ENCODE results near the gene JKAMP. TPM values are rescaled to one million over a fixed set of nuclear protein-coding genes. Genes with fewer than 3 reads are reported as not detected.
"Not testable (repeated sequence)": the region's sequence is repeated elsewhere in the genome, so short reads cannot be mapped to it uniquely, and the experiment has no call there.

Gene JKAMP
- total RNA-seq, 1 experiment from 2014 or later, result 29.7 TPM

DNA sequence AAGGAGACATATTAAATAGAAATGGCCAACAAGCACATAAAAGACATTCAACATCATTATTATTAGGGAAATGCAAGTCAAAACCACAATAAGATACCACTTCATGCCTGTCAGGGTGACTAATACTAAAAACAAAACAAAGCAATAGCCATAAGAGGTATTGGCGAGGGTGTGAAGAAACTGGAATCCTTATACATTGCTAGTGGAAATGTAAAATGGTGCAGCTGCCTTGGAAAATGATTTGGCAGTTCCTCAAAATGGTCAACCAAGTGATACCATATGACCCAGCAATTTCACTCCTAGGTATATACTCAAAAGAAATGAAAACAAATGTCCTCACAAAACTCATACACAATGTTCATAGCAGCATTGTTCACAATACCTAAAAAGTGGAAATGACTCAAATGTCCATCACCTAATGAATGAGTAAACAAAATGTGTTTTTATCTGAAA, 46.1 kb upstream of the JKAMP start:
- BruUV-seq (replicated peaks), result no TSS peak
- Mint-ChIP-seq H3K4me1 (ENCODE audit: insufficient read depth, unreplicated experiment) (peaks cover 15% of the 10 kb centered on the region), H3K4me3 (ENCODE audit: unreplicated experiment) (no peak overlapping the region), H3K9me3 (ENCODE audit: unreplicated experiment) (no peaks in the 10 kb centered on the region), H3K27ac (ENCODE audit: low read depth, unreplicated experiment) (peak overlapping the region; percentile 57), H3K27me3 (ENCODE audit: insufficient read depth, unreplicated experiment) (no peaks in the 10 kb centered on the region), H3K36me3 (ENCODE audit: insufficient read depth, unreplicated experiment) (peaks cover 5% of the 10 kb centered on the region)
- CTCF ChIA-PET, result interaction anchor here (1.2 to 1.3 kb wide), 2 partner anchors 310 to 312 kb away, joined by 4 read pairs; no protein-coding TSS in a partner anchor
- TF ChIP-seq CTCF (IDR thresholded peaks at IDR 0.05; ENCODE audit: unreplicated experiment), result no peak
- POLR2A ChIA-PET, result interaction anchor here (0.6 to 1.9 kb wide), 7 partner anchors 31 to 250 kb away, joined by 3 to 7 read pairs (median 4); partner anchors contain the start of genes JKAMP and L3HYPDH
- peak; percentile 76 for DNase-seq (ENCODE audit: unreplicated experiment)
- intact Hi-C loops (cut with micrococcal nuclease), result loop anchor here (2.0 kb wide), 1 partner anchor 249 kb away; the partner anchor contains the start of gene DAAM1

- H3K27ac Mint-ChIP-seq (ENCODE audit: low read depth, unreplicated experiment), result peak overlapping the region; percentile 16
- H3K36me3 Mint-ChIP-seq (ENCODE audit: insufficient read depth, unreplicated experiment), result peaks cover 5% of the 10 kb centered on the region
- CTCF ChIA-PET, result interaction anchor here (0.9 to 1.3 kb wide), 3 partner anchors 309 to 313 kb away, joined by 3 to 4 read pairs (median 4); no protein-coding TSS in a partner anchor
- intact Hi-C loops (cut with micrococcal nuclease), result loop anchor here (2.0 kb wide), 1 partner anchor 251 kb away; the partner anchor contains the start of gene DAAM1
- H3K27me3 Mint-ChIP-seq (ENCODE audit: insufficient read depth, unreplicated experiment), result no peaks in the 10 kb centered on the region
- no peaks in the 10 kb centered on the region for H3K9me3 Mint-ChIP-seq (ENCODE audit: unreplicated experiment)
- TF ChIP-seq CTCF (IDR thresholded peaks at IDR 0.05; ENCODE audit: unreplicated experiment), result no peak
- peaks cover 15% of the 10 kb centered on the region for H3K4me1 Mint-ChIP-seq (ENCODE audit: insufficient read depth, unreplicated experiment)
- H3K4me3 Mint-ChIP-seq (ENCODE audit: unreplicated experiment), result no peak overlapping the region
- POLR2A ChIA-PET, result interaction anchor here (0.6 to 2.8 kb wide), 10 partner anchors 33 to 310 kb away, joined by 3 to 11 read pairs (median 4); partner anchors contain the start of genes JKAMP and L3HYPDH
- DNase-seq (ENCODE audit: unreplicated experiment), result peak; percentile 46
- BruUV-seq (replicated peaks), result no TSS peak
These were observed 44.9 kb upstream of the JKAMP start for GRCh38 chr14:59439256-59439965.

DNA sequence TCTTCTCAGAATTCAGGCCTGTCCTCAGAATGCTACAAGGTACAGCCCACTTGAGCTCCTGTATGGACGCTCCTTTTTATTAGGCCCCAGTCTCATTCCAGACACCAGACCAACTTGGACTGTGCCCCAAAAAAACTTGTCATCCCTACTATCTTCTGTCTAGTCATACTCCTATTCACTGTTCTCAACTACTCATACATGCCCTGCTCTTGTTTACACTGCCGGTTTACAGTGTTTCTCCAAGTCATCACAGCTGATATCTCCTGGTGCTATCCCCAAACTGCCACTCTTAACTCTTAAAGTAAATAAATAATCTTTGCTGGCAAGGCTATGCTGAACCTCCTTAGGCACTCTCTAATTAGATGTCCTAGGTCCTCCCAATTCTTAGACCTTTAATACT, 35.6 kb upstream of the JKAMP start:
- POLR2A ChIA-PET; BruUV-seq (replicated peaks); CTCF ChIA-PET; H3K4me3 Mint-ChIP-seq (ENCODE audit: unreplicated experiment); H3K9me3 Mint-ChIP-seq (ENCODE audit: unreplicated experiment); H3K27ac Mint-ChIP-seq (ENCODE audit: low read depth, unreplicated experiment); H3K27me3 Mint-ChIP-seq (ENCODE audit: insufficient read depth, unreplicated experiment); DNase-seq (ENCODE audit: unreplicated experiment); H3K4me1 Mint-ChIP-seq (ENCODE audit: insufficient read depth, unreplicated experiment): not testable (repeated sequence)
- peaks cover 20% of the 10 kb centered on the region for H3K36me3 Mint-ChIP-seq (ENCODE audit: insufficient read depth, unreplicated experiment)
- intact Hi-C loops (cut with micrococcal nuclease), result loop anchor here (10.0 kb wide), 1 partner anchor 954 kb away; no protein-coding TSS in a partner anchor

DNA sequence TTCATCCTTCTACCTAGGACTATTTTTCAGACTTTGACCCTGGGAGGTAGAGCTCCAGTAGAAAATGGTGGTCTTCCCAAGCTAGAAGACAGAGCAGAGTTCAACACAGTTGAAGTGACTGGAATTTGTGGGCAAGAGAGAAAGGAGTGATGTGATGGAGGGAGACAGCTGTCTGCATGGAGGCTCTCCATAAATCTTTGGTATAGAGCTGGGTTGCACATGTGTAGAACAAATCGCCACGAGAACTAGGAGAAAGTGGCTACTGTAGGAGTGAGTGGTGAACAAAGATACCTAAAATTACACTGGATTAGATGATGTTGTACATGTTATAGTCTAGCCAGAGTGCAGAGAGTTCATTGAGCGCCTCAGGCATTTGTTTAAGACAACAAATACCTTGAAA, 33.6 kb upstream of the JKAMP start:
- Mint-ChIP-seq H3K4me3 (ENCODE audit: unreplicated experiment) (no peak overlapping the region), H3K36me3 (ENCODE audit: insufficient read depth, unreplicated experiment) (peaks cover 37% of the 10 kb centered on the region), H3K27me3 (ENCODE audit: insufficient read depth, unreplicated experiment) (no peaks in the 10 kb centered on the region), H3K9me3 (ENCODE audit: unreplicated experiment) (no peaks in the 10 kb centered on the region), H3K4me1 (ENCODE audit: insufficient read depth, unreplicated experiment) (no peaks in the 10 kb centered on the region), H3K27ac (ENCODE audit: low read depth, unreplicated experiment) (no peak overlapping the region)
- TF ChIP-seq CTCF (IDR thresholded peaks at IDR 0.05; ENCODE audit: unreplicated experiment), result no peak
- ChIA-PET CTCF (interaction anchor here (1.0 to 1.6 kb wide), 4 partner anchors 10 to 326 kb away, joined by 3 to 7 read pairs (median 4); no protein-coding TSS in a partner anchor), POLR2A (interaction anchor here (0.6 to 1.0 kb wide), 2 partner anchors 69 to 87 kb away, joined by 3 read pairs; no protein-coding TSS in a partner anchor)
- no peak for DNase-seq (ENCODE audit: unreplicated experiment)
- intact Hi-C loops (cut with micrococcal nuclease), result no loop called here
- BruUV-seq (replicated peaks), result no TSS peak

All from MCF 10A (cell line).